GM19397 (cell line): ENCODE measurements around the gene PLCZ1.
"Not testable (repeated sequence)": the region's sequence is repeated elsewhere in the genome, so short reads cannot be mapped to it uniquely, and the experiment has no call there.

ENCODE experiments used
- ATAC-seq: cut with Tn5 transposase; IDR thresholded peaks from one replicate; pipeline ENCODE4 v1.9.1; 2021; ENCODE audit warnings: mild to moderate bottlenecking, moderate library complexity; ENCODE audit not compliant: unreplicated experiment

PLCZ1 gene

DNA sequence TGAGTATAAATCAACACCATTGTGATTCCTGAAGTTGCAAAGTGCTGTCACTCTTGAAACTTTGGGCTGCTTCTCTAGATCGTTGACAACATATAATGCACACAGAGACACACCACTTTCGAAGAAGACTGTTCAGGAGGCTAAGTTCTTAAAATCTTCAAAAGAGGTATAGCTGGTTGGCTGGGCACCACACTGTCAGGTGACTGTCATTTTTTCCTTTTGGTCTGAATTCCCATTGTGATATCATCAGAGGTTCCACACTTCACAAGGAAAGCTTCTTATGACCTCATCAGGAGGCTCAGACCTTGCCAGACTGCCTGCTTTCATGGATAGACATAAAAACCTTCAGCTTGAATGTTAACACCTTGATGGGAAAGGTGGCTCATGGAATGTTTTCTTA, at the start of gene PLCZ1, which contains the start of gene CAPZA3:
Gene PLCZ1 (minus strand): TSS at position 194 of the 400 bp plus-strand sequence. CDS start 641 bp downstream, outside the sequence.
Gene CAPZA3 (plus strand): TSS at position 301 of the 400 bp plus-strand sequence. CDS start 150 bp downstream, outside the sequence.
- ATAC-seq, result no peak

- not testable (repeated sequence) for ATAC-seq
Measured at GRCh38 chr12:18785465-18785864, 47.7 kb upstream of the PLCZ1 start.

GRCh38 chr12:18782827-18783226, 45.0 kb upstream of the PLCZ1 start:
- ATAC-seq, result no peak

DNA sequence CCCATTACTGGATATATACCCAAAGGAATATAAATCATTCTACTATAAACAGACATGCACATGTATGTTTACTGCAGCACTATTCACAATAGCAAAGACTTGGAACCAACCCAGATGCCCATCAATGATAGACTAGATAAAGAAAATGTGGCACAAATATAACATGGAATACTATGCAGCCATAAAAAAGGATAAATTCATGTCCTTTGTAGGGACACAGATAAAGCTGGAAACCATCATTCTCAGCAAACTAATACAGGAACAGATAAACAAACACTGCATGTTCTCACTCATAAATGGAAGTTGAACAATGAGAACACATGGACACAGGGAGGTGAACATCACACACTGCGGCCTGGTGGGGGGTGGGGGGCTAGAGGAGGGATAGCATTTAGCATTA, 28.7 kb upstream of the PLCZ1 start:
- ATAC-seq, result not testable (repeated sequence)

- no peak for ATAC-seq
Measured at GRCh38 chr12:18755341-18755740, 17.5 kb upstream of the PLCZ1 start.

- ATAC-seq, result no peak
Measured at GRCh38 chr12:18754124-18754707, 16.4 kb upstream of the PLCZ1 start.

DNA sequence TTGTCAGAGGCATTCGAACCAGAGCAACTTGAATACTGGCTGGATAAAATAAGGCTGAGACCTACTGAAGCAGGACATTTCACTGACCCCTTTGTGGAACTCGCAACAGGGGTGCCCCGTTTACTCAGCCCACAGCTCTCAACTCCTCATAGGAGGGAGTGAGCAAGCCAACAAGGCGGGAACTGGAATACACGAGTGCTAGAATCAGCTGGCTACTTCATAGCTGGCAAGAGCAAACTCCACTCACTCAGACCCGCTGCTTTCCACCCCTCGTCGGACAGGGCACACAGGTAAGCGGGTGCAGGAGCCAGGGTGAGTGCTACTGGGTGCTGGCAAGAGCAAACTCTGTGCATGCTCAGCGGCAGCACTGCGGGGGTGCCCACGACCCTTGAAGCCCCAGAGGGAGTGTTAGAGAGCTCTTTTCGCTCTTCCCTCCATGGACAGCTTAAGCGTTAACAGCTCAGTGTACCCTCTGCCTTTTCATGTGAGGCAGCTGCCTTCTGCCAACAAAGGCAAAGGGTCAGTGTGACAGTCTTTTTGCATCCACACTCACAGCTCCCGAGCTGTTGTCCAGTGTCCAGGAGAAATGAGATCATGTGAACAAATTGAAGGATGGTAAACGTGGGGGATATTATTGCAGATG, 15.8 kb upstream of the PLCZ1 start:
- ATAC-seq, result no peak

GRCh38 chr12:18752947-18753346, 15.1 kb upstream of the PLCZ1 start:
- ATAC-seq, result no peak

GRCh38 chr12:18752280-18752920, 14.6 kb upstream of the PLCZ1 start:
- ATAC-seq, result no peak

- ATAC-seq, result no peak
Measured at GRCh38 chr12:18751866-18752265, 14.1 kb upstream of the PLCZ1 start.

- ATAC-seq, result no peak
Measured at GRCh38 chr12:18750085-18750484, 12.3 kb upstream of the PLCZ1 start.

DNA sequence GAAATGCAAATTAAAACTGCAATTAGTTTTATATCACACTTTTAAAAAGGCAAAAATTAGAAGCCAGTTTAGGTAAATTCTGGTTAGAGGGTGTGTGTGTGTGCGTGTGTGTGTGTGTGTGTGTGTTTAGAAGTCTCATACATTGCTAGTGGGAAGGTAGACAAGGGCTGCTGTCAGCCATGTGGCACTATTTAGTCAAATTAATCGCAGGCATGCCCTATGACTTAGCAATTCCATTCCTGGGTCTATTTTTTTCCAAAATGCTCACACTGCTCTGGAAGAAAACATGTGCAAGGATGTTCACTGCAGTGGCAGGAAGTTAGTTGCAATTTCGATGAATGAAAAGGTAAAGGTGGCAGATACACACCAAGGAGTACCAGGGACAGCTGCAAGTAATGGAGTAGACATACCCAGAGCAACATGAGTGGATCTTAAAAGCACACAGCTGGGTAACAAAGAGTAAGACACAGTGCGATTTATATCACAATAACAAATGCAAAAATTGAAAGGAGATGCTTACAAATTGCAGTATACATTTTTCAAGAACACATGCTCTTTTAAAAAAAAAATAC, 11.7 kb upstream of the PLCZ1 start:
- ATAC-seq, result no peak

DNA sequence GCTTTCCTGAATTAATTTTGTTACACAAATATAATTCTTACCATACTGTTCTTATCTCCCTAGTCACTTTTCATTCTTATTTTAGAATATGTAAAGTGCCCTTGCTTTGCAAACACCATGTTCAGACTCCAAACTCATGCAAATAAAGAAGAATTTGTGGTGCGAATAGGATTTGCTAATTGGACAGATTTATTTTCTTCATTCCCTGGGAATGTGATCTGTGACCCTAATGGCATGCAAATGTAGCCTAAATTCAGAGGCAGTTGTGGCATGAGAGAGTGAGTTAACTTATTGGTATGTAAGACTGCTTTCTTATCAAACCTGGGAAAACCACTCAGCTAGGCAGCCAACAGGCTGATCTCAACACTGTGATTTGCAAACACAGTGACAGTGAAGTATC, 10.1 kb upstream of the PLCZ1 start:
- no peak for ATAC-seq

- ATAC-seq, result no peak
Measured at GRCh38 chr12:18731156-18731555, 6.7 kb downstream of the PLCZ1 start.

DNA sequence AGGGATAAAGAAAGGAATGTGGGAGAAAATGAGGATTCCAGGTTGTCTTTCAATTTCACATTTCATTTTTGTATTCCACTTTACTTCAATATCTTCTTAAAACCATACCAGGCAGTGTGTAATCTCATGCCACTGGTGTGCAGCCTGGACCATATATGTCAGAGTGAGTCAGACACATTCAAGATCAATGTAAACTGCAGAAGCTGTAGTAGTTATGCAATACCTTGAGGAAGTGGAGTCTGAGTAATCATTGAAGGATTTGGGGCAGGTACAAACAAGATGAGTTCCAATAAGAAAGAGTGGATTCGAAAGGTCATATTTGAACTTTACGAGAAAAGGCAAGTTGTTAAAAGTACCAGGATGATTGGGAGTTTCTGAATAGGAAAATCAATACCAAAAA, 14.1 kb downstream of the PLCZ1 start:
- no peak for ATAC-seq

- ATAC-seq, result no peak
Measured at GRCh38 chr12:18721452-18721851, 16.4 kb downstream of the PLCZ1 start.

DNA sequence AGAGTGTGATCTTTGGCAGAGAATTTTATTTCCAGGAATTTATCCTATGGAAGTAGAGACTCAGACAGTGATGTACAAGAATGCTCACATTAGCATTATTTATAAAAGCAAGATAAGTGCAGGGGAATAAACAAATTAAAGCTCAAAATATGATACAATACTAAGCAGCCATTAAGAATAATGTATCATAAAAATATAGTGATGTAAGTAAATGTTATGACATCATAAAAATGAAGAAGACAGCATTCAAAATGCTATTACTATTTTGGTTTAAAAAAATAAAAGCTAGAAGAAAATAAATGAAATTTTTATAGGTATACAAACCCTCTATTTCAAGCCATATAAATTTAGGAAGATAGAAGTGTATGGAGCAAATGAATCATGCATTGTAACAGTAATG, 17.1 kb downstream of the PLCZ1 start:
- no peak for ATAC-seq

GRCh38 chr12:18719922-18720510, 17.8 kb downstream of the PLCZ1 start:
- ATAC-seq, result no peak

DNA sequence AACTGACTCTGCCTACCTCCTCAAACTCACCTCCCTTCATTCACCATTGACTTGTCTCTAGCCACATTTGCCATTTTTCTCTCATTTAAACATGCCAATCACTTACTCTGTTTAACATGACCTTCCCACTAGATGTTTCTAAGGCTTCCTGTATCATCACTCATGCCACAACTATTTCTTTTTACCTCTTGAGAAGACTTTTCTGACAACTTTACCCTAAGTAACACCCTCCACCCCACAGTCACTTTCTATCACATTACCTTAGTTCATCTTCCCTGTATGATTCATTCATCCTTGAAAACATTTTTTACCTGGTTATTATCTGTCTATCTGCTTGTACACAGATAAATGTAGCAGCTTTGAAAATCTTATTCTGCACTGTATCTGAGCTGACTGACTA, 19.4 kb downstream of the PLCZ1 start:
- no peak for ATAC-seq

GRCh38 chr12:18716236-18716635, 21.6 kb downstream of the PLCZ1 start:
- ATAC-seq, result no peak

- ATAC-seq, result no peak
Measured at GRCh38 chr12:18706798-18707197, 31.0 kb downstream of the PLCZ1 start.
